Measurements from ENCODE around the gene INTS14. TPM values are rescaled to one million over a fixed set of nuclear protein-coding genes. Genes with fewer than 3 reads are reported as not detected.

The INTS14 gene
- total RNA-seq, 1 donor from 2014 or later, result 49.5 TPM

- DNase-seq, result no peak
- Mint-ChIP-seq H3K4me1 (ENCODE audit: low read depth, unreplicated experiment) (no peaks in the 10 kb centered on the region), H3K36me3 (ENCODE audit: unreplicated experiment) (peaks cover 15% of the 10 kb centered on the region), H3K27ac (ENCODE audit: unreplicated experiment) (no peak overlapping the region), H3K9me3 (ENCODE audit: unreplicated experiment) (peaks cover 7% of the 10 kb centered on the region), H3K27me3 (ENCODE audit: unreplicated experiment) (no peaks in the 10 kb centered on the region), H3K4me3 (ENCODE audit: unreplicated experiment) (no peak overlapping the region)
- no peak for TF ChIP-seq CTCF (IDR thresholded peaks at IDR 0.05; ENCODE audit: partially characterized antibody, unreplicated experiment)
Observed at GRCh38 chr15:65569728-65570127, 41.2 kb downstream of the INTS14 start.

GRCh38 chr15:65561934-65562333, 49.0 kb downstream of the INTS14 start:
- Mint-ChIP-seq H3K27me3 (ENCODE audit: unreplicated experiment) (no peaks in the 10 kb centered on the region), H3K36me3 (ENCODE audit: unreplicated experiment) (peaks cover 23% of the 10 kb centered on the region), H3K9me3 (ENCODE audit: unreplicated experiment) (peaks cover 10% of the 10 kb centered on the region), H3K4me3 (ENCODE audit: unreplicated experiment) (no peak overlapping the region), H3K4me1 (ENCODE audit: low read depth, unreplicated experiment) (peaks cover 13% of the 10 kb centered on the region), H3K27ac (ENCODE audit: unreplicated experiment) (no peak overlapping the region)
- no peak for TF ChIP-seq CTCF (IDR thresholded peaks at IDR 0.05; ENCODE audit: partially characterized antibody, unreplicated experiment)
- DNase-seq, result no peak

GRCh38 chr15:65559941-65560340, 51.0 kb downstream of the INTS14 start:
- DNase-seq, result no peak
- peaks cover 3% of the 10 kb centered on the region for H3K9me3 Mint-ChIP-seq (ENCODE audit: unreplicated experiment)
- H3K27me3 Mint-ChIP-seq (ENCODE audit: unreplicated experiment), result peaks cover 2% of the 10 kb centered on the region
- H3K36me3 Mint-ChIP-seq (ENCODE audit: unreplicated experiment), result peaks cover 10% of the 10 kb centered on the region
- H3K4me1 Mint-ChIP-seq (ENCODE audit: low read depth, unreplicated experiment), result peaks cover 13% of the 10 kb centered on the region
- no peak overlapping the region for H3K27ac Mint-ChIP-seq (ENCODE audit: unreplicated experiment)
- H3K4me3 Mint-ChIP-seq (ENCODE audit: unreplicated experiment), result no peak overlapping the region
- TF ChIP-seq CTCF (IDR thresholded peaks at IDR 0.05; ENCODE audit: partially characterized antibody, unreplicated experiment), result no peak

- Mint-ChIP-seq H3K27me3 (ENCODE audit: unreplicated experiment) (peaks cover 2% of the 10 kb centered on the region), H3K36me3 (ENCODE audit: unreplicated experiment) (peaks cover 3% of the 10 kb centered on the region), H3K27ac (ENCODE audit: unreplicated experiment) (peak overlapping the region; percentile 44), H3K4me1 (ENCODE audit: low read depth, unreplicated experiment) (peaks cover 13% of the 10 kb centered on the region), H3K4me3 (ENCODE audit: unreplicated experiment) (no peak overlapping the region), H3K9me3 (ENCODE audit: unreplicated experiment) (peaks cover 1% of the 10 kb centered on the region)
- no peak for TF ChIP-seq CTCF (IDR thresholded peaks at IDR 0.05; ENCODE audit: partially characterized antibody, unreplicated experiment)
- no peak for DNase-seq
Observed at GRCh38 chr15:65558997-65559760, 51.8 kb downstream of the INTS14 start.

- DNase-seq, result no peak
- peaks cover 13% of the 10 kb centered on the region for H3K4me1 Mint-ChIP-seq (ENCODE audit: low read depth, unreplicated experiment)
- H3K27ac Mint-ChIP-seq (ENCODE audit: unreplicated experiment), result no peak overlapping the region
- no peaks in the 10 kb centered on the region for H3K9me3 Mint-ChIP-seq (ENCODE audit: unreplicated experiment)
- peaks cover 2% of the 10 kb centered on the region for H3K27me3 Mint-ChIP-seq (ENCODE audit: unreplicated experiment)
- no peaks in the 10 kb centered on the region for H3K36me3 Mint-ChIP-seq (ENCODE audit: unreplicated experiment)
- no peak for TF ChIP-seq CTCF (IDR thresholded peaks at IDR 0.05; ENCODE audit: partially characterized antibody, unreplicated experiment)
- H3K4me3 Mint-ChIP-seq (ENCODE audit: unreplicated experiment), result no peak overlapping the region
Observed at GRCh38 chr15:65558336-65558735, 52.6 kb downstream of the INTS14 start.

All from glutamatergic neuron (in vitro differentiated cells).